Thymus (tissue), 11 donors: ENCODE results near the gene ZNF341. TPM values are rescaled to one million over a fixed set of nuclear protein-coding genes. Genes with fewer than 3 reads are reported as not detected.

Source experiments
- DNase-seq, 9 donors: peaks; one replicate each; pipeline ENCODE4 v3.0.0-alpha.2; 2013; ENCODE audit warnings: low spot score in 9 of 9, low read depth in 6 of 9, missing footprints in 1 of 9
- H3K27ac ChIP-seq, 2 donors: one replicate each; pipeline ENCODE4 v1.5.1; 2013; ENCODE audit warnings: control low read depth in 1 of 2, low read depth in 1 of 2, low read length in 1 of 2, mild to moderate bottlenecking in 1 of 2, moderate library complexity in 1 of 2
- H3K27me3 ChIP-seq, 2 donors: one replicate each; pipeline ENCODE4 v1.5.1; 2013; ENCODE audit warnings: low read length in 1 of 2; ENCODE audit not compliant: control insufficient read depth in 2 of 2, insufficient read depth in 1 of 2
- H3K36me3 ChIP-seq, 2 donors: one replicate each; pipeline ENCODE4 v1.5.1; 2013; ENCODE audit warnings: low read length in 1 of 2, mild to moderate bottlenecking in 1 of 2, moderate library complexity in 1 of 2; ENCODE audit not compliant: control insufficient read depth in 2 of 2, insufficient read depth in 2 of 2
- H3K4me1 ChIP-seq, 2 donors: one replicate each; pipeline ENCODE4 v1.5.1; 2013; ENCODE audit warnings: low read length in 2 of 2; ENCODE audit not compliant: control insufficient read depth in 2 of 2, insufficient read depth in 2 of 2
- H3K4me3 ChIP-seq, 2 donors: one replicate each; pipeline ENCODE4 v1.5.1; 2013; ENCODE audit warnings: low read length in 2 of 2, control low read depth in 1 of 2, mild to moderate bottlenecking in 1 of 2
- H3K9me3 ChIP-seq, 2 donors: one replicate each; pipeline ENCODE4 v1.5.1; 2013; ENCODE audit warnings: low read length in 1 of 2, mild to moderate bottlenecking in 1 of 2; ENCODE audit not compliant: control insufficient read depth in 2 of 2, insufficient read depth in 1 of 2
- WGBS: extraction: QIAGEN DNeasy Blood & Tissue Kit; methylation state at CpG from one replicate; pipeline ENCODE4 v1.1.7; 2013; 5-methylcytosine and 5-hydroxymethylcytosine counted together
- polyA plus RNA-seq: library from polyadenylated mRNA; stranded (reverse); fragments of 200-250 nt; gene quantifications from one replicate; pipeline ENCODE4 v1.2.3, GENCODE V29; 2013
- total RNA-seq: library from RNA; stranded (reverse); fragments of 120-200 nt; gene quantifications from one replicate; pipeline ENCODE4 v1.2.4, GENCODE V29; 2013
- donor health status: healthy.

ZNF341 gene
- total and polyA plus RNA-seq, 2 donors: 1.6 to 4.7 TPM

DNA sequence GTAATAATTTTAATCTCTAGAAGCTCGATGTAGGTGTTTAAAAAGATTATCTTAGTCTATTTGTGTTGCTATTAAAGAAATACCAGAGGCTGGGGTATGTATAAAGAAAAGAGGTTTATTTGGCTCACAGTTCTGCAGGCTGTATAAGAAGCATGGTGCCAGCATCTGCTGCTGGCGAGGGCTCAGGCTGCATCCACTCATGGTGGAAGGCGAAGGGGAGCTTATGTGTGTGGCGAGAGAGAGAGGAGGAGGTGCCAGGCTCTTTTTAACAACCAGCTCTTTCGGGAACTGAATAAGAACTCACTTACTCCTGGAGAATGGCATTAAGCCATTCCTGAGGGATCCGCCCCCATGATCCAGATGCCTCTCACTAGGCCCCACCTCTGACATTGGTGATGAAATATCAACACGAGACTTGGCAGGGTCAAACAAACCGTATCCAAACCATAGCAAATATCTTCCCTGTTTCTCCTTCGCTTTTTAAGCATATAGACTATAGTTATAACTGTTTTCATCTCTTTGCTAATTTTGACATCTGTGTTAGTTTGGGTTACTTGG is 103.9 kb downstream of the ZNF341 start:
- DNase-seq: no peak
- WGBS: 96% methylated on average over 9 of the region's 9 CpGs
- no peaks in the 10 kb centered on the region for H3K9me3 ChIP-seq
- no peaks in the 10 kb centered on the region for H3K27me3 ChIP-seq
- H3K27ac ChIP-seq: no peak overlapping the region
- H3K4me3 ChIP-seq: no peak overlapping the region
- peaks cover 39 to 46% of the 10 kb centered on the region in 2 donors for H3K4me1 ChIP-seq
- H3K36me3 ChIP-seq: peaks cover 9 to 14% of the 10 kb centered on the region in 2 donors

DNA sequence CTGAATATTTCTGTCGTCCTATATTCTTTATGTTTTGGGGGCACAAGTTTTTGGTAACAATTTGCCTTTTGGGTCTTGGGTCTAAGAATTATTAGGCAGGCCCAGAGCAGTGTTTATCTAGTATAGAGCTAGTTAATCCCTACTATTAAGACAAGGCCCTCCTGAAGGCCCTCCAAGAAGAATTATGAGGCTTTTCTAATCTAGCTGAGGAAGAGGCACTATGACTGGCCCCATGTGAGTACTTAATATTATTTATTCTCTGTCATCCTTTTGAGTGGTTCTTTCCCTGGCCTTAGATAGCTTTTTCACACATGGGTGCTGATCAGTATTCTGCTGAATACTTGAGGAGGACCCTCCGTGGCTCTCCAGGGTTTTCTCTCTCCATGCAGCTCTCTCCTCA is 104.5 kb downstream of the ZNF341 start:
- no peak for DNase-seq
- peaks cover 43 to 47% of the 10 kb centered on the region in 2 donors for H3K4me1 ChIP-seq
- H3K27ac ChIP-seq: no peak overlapping the region
- 98% methylated on average over 2 of the region's 2 CpGs for WGBS
- peaks cover 9 to 14% of the 10 kb centered on the region in 2 donors for H3K36me3 ChIP-seq
- no peak overlapping the region for H3K4me3 ChIP-seq
- no peaks in the 10 kb centered on the region for H3K9me3 ChIP-seq
- H3K27me3 ChIP-seq: no peaks in the 10 kb centered on the region

DNA sequence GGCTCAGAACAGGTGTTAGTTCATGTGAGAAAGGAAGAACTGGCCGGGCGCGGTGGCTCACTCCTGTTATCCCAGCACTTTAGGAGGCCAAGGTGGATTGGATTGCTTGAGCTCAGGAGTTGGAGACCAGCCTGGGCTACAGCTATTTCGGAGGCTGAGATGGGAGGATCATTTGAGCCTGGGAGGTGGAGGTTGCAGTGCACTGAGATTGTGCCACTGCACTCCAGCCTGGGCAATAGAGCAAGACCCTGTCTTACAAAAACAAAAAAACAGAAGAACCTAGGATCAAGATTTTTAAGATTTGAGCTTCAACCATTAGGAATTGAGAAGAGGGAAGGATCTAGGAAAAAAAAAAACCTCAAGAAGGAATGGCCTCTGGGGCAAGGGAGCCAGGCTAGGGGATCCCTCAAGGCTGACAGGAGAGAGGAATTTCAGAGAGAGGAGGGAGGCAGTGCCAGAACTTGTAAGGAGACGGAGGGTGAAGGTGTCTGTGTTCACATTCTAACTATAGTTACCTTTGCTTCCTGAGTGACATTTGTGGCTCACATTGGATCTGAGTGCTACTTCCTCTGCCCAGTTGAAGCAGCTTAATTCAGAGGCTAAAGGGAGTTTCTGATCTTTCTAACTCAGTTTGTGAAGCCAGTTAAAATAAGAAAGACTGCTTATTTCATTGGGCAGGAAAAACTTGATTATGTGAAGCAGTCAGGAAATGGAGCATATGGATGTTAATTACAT is 105.5 kb downstream of the ZNF341 start:
- peak overlapping the region; percentile 61 to 67 for H3K27ac ChIP-seq

DNA sequence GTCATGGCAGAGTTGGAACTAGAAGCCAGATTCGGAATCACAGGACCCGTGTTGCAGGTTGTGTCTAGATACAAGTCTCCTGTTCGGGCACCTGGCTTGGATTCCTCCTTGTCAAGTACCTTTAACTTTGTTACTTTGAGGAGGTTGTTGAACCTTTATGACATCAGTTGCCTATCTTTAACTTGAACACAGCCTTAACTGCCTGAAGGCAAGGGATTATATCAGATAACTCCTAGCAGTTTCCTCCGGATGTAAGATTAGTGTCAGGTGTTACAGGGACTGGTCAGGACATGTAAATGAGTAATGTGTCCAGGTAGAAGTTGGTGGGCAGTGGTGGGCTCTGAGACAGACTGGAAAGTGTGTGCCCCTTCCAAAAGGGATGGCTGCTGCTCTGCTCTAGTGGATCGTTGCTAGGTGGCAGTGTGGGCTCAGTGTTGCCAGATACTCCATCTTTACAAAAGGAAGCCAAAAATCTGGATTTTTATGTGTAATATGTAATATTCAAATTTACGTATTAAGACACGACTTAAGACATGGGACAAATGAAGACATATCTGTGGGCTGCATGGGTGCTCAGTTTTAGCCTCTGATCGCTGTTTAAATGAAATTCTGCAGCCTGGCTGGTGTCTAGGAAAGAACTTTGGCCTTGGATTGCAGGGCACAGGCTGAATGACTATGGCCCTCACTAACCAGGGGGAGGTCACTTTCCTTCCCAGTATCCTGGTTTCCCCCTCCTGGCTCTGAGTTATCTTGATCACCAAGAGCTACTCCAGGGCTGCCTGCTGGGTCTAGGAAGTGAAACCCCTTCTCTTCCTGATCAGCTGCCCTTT is 106.5 kb downstream of the ZNF341 start:
- Histone ChIP-seq H3K27ac (peak overlapping the region; percentile 36 to 78), H3K36me3 (peaks cover under 1 to 3% of the 10 kb centered on the region in 2 donors), H3K27me3 (no peaks in the 10 kb centered on the region), H3K9me3 (no peaks in the 10 kb centered on the region), H3K4me1 (peaks cover 60 to 64% of the 10 kb centered on the region in 2 donors), H3K4me3 (no peak overlapping the region)
- WGBS: 87% methylated on average over 8 of the region's 8 CpGs
- DNase-seq: peak in 1 of 9 donors; percentile 50

More for the DNA sequence above, 105.5 kb downstream of the ZNF341 start:
- H3K27me3 ChIP-seq: no peaks in the 10 kb centered on the region
- DNase-seq: peak in 1 of 9 donors; percentile 39
- peaks cover 3 to 8% of the 10 kb centered on the region in 2 donors for H3K36me3 ChIP-seq
- no peaks in the 10 kb centered on the region for H3K9me3 ChIP-seq
- peaks cover 53 to 56% of the 10 kb centered on the region in 2 donors for H3K4me1 ChIP-seq
- 84% methylated on average over 5 of the region's 5 CpGs for WGBS
- H3K4me3 ChIP-seq: no peak overlapping the region

- H3K9me3 ChIP-seq: no peaks in the 10 kb centered on the region
- no peak overlapping the region for H3K4me3 ChIP-seq
- peaks cover 0 to 3% of the 10 kb centered on the region in 2 donors for H3K36me3 ChIP-seq
- H3K4me1 ChIP-seq: peaks cover 70 to 75% of the 10 kb centered on the region in 2 donors
- DNase-seq: peak in 3 of 9 donors; percentile 58 to 75 (median 60)
- H3K27ac ChIP-seq: peak overlapping the region; percentile 64 to 78
- no peaks in the 10 kb centered on the region for H3K27me3 ChIP-seq
- WGBS: 22% methylated on average over 3 of the region's 3 CpGs
Observed at GRCh38 chr20:33839591-33839990, 107.8 kb downstream of the ZNF341 start.

DNA sequence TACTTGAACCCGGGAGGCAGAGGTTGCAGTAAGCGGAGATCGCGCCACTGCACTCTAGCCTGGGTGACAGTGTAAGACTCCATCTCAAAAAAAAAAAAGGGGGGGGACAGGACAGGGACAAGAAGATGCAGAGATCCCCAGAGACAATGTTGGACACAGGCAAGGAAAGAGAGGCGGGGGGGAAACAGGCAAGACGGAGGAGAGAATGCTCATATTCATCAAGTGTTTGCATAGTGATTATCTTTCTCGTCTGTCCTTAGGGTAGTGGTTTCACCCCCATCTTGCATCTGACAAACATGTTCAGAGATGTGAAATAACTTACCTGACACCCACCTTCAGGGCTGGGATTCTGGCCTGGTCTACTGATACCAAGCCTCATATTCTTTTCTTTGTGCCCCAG is 108.4 kb downstream of the ZNF341 start:
- no peak for DNase-seq
- no peak overlapping the region for H3K4me3 ChIP-seq
- peak overlapping the region; percentile 64 to 78 for H3K27ac ChIP-seq
- 95% methylated on average over 7 of the region's 7 CpGs for WGBS
- no peaks in the 10 kb centered on the region for H3K27me3 ChIP-seq
- no peaks in the 10 kb centered on the region for H3K9me3 ChIP-seq
- H3K4me1 ChIP-seq: peaks cover 70 to 75% of the 10 kb centered on the region in 2 donors
- no peaks in the 10 kb centered on the region for H3K36me3 ChIP-seq

GRCh38 chr20:33840759-33841435 is 109.1 kb downstream of the ZNF341 start:
- no peaks in the 10 kb centered on the region for H3K27me3 ChIP-seq
- H3K27ac ChIP-seq: peak overlapping the region in 1 of 2 donors; percentile 43
- H3K4me1 ChIP-seq: peaks cover 70 to 80% of the 10 kb centered on the region in 2 donors
- no peak for DNase-seq
- 84% methylated on average over 4 of the region's 4 CpGs for WGBS
- no peaks in the 10 kb centered on the region for H3K9me3 ChIP-seq
- no peaks in the 10 kb centered on the region for H3K36me3 ChIP-seq
- H3K4me3 ChIP-seq: no peak overlapping the region

DNA sequence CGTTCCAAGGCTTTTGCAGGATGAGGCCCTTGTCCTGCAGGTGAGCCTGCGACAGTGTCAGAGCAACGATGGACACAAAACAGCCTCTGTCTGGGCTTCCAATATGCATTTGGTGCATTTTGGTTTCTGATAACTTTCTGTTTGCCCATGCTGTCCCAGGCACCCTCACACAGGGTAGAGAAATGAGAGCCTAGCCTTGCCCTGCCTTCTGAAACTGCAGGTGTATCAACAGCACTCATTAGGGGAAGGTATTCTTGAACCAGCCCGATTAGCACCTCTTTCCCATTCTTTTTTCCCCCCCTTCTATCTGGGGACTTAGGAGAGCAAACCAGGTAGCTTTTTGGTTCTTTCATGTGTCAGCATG is 109.6 kb downstream of the ZNF341 start:
- WGBS: 98% methylated on average over 4 of the region's 4 CpGs

More for the DNA sequence above, 109.6 kb downstream of the ZNF341 start:
- H3K4me1 ChIP-seq: peaks cover 71 to 84% of the 10 kb centered on the region in 2 donors
- H3K4me3 ChIP-seq: no peak overlapping the region
- DNase-seq: no peak
- H3K27me3 ChIP-seq: no peaks in the 10 kb centered on the region
- peaks cover 0 to 1% of the 10 kb centered on the region in 2 donors for H3K36me3 ChIP-seq
- H3K27ac ChIP-seq: peak overlapping the region; percentile 2 to 43
- H3K9me3 ChIP-seq: no peaks in the 10 kb centered on the region
